NOMO-1 treated with dmso at 0.1 percent for 144 hours (cell line): Measurements from ENCODE around the gene PAX2.

ENCODE experiments used
- DNase-seq: peaks from one replicate; lab custom pipeline; 2025; ENCODE audit not compliant: unreplicated experiment; lab: John Stamatoyannopoulos, UW

PAX2 gene

DNA sequence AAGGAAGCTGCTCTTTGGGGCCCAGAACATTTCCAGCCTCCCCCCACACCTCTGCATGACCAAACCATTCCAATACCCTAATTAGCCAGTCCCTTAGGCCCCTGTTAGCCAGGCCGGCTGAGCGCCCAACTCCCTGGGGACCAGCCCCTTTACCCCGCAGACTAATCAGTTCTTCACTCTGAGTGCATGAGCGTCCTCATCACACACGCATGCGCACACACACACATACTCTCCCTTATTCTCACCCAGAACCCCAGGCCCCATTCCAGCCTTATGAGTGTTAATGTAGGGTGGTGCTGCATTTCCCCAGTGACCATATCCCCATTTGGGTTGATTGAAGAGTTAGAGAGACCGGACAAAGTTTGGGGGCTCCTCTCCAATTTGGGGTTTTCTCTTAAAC is 90.4 kb downstream of the PAX2 start:
- no peak for DNase-seq

- DNase-seq = no peak
These were observed 91.5 kb downstream of the PAX2 start for GRCh38 chr10:100836891-100837290.

- no peak for DNase-seq
These were observed 91.9 kb downstream of the PAX2 start for GRCh38 chr10:100837300-100837699.

- no peak for DNase-seq
These were observed 93.6 kb downstream of the PAX2 start for GRCh38 chr10:100838986-100839385.

DNA sequence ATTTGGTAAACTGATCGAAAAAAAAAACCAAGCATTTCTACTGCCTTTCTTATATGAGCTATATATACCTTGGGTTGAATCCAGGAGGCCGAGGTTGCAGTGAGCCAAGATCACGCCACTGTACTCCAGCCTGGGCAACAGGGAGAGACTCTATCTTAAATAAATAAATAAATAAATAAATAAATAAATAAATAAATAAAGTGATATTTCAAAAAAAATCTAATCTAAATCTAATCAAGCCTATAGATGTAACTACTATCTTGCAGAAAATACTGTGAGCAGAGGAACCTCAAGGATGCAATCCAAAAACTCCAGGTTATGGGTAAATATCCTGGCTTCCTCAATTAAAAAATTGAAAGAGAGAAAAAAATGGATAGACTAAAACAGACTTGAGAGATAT is 96.1 kb downstream of the PAX2 start:
- DNase-seq = no peak

GRCh38 chr10:100847440-100847839 is 102.1 kb downstream of the PAX2 start:
- no peak for DNase-seq

- DNase-seq = no peak
These were observed 103.4 kb downstream of the PAX2 start for GRCh38 chr10:100848770-100849169.

DNA sequence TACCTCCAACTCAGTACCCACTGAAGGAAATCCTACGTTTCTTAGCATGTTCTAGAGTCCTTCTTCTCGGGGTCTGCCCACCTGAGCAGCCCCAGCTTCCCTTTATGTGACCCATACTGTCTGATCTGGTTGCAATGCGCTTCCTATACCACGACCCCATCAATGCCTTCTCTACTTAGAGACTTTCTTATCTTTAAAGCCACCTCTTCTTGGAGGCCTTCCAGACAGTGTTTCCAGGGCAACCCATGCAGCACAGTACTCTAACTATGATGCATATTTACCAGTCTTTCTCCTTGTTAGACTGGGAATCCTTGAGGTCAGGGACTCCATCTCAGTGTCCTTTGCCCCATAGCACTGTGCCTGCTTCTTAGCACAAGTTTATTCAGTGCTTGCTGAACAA is 112.9 kb downstream of the PAX2 start:
- DNase-seq = no peak

GRCh38 chr10:100858747-100859483 is 113.5 kb downstream of the PAX2 start:
- no peak for DNase-seq

DNA sequence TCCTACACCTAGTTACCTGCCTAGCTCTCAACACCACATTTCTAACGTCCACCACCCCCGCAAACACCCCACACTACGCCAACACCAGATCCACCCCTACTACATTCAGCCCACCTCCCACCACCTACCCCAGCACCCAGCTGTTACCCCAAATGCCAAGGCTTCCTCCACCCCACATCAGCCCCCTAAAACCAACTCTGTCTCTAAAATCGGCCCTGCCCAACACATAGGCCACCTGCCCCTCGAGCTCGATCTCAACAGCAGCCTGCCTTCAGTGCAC is 114.0 kb downstream of the PAX2 start:
- no peak for DNase-seq

DNA sequence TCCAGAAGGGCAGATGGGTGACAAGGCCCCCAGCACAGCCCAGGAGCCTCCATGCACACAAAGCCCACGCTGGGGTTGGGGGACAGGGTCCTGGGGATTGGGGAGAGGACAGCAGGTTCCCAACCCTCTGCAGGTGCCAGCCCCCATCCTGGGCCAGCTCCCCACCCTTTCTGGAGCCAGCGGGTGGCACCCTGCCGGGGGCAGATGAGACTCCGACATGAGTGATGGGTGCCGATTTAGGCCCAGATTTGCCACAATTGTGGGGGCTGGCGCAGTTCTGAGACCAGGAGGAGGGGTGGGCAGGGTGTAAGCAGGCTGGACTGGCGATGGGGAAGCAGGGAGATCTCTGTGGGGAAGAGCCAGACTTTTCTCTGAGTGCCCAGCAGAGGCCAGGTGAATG is 118.1 kb downstream of the PAX2 start:
- DNase-seq = no peak

DNA sequence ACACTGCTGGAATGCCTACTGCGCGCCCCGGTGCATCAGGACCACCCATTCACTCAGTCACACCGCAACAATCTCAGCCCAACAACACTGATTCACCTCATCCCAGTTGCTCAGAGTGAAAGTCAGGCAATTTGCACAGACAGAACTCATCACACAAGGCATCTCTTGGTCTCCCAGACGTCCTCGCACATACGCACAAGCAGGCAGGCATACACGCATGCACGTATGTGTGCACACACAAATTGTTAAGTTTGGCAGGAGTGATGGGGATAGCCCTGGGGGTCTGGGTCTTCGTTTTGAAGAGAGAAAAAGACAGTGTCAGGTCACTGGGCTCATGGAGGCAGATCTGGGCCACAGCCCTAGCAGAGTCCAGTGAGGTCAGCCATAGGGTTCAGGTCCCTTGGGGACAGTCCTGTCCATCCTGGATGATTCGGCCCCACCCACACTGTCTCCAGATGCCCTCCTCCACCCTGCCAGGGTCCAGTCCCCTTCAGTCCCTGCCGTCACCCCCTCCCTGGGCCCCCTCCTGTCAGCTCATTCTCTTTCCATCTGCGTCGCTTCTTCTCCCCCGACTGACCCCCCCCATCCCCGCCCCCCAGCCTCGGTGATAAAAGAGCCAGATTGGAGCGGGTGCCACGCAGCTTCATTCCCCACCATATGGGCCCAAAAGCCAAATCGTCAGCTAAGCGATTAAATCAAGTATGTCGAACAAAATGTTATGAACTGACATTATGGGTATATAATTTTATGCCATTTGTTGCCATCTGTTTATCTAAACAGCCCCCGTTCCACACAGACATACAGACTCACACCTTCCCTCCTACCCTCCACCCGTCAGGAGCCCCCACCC is 118.9 kb downstream of the PAX2 start:
- DNase-seq = no peak

DNA sequence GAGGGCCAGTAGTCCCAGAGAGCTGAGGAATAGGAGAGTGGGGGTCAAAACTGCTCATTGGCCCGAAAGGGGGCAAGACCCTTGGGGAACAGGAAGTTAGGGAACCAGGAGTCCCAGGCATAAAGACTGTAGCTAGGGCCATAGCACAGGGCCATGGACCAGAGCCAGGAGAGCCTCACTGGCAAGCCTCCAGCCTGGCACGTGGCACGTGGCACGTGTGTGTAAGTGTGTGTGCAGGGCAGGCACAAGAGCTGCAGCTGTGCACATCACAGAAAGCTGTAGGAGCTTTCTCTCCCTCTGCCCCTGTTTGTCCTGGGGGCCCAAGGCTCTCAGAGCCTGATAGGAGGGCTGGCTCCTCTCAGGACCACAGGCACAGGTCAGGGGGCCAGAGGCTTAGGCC is 119.6 kb downstream of the PAX2 start:
- DNase-seq = no peak

GRCh38 chr10:100866010-100866409 is 120.6 kb downstream of the PAX2 start:
- DNase-seq = no peak

DNA sequence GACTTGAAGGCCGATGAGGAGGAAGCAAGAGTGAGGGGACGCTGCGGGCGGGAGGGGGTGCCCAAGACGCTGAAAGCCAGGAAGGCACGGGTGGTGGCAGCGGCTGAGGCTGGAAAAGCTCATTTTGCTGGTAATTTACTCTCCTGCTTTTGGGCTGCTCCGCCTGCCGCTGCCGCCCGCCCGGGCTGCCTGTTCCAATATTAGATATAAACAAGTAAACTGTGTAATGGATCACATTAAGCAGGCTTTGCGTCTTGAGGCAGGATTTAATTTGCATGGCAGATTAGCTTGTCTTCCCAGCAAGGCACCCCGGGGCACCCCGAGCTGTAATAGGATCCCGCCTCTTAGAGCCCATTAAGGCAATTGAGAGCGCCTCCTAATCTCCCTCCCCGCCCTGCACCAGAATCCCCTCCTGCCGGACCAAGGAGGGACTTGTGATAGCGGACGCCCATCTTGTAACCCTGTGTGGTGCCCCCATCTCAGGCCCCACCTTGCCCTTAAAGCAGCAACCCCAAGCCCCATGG is 121.3 kb downstream of the PAX2 start:
- DNase-seq = no peak

DNA sequence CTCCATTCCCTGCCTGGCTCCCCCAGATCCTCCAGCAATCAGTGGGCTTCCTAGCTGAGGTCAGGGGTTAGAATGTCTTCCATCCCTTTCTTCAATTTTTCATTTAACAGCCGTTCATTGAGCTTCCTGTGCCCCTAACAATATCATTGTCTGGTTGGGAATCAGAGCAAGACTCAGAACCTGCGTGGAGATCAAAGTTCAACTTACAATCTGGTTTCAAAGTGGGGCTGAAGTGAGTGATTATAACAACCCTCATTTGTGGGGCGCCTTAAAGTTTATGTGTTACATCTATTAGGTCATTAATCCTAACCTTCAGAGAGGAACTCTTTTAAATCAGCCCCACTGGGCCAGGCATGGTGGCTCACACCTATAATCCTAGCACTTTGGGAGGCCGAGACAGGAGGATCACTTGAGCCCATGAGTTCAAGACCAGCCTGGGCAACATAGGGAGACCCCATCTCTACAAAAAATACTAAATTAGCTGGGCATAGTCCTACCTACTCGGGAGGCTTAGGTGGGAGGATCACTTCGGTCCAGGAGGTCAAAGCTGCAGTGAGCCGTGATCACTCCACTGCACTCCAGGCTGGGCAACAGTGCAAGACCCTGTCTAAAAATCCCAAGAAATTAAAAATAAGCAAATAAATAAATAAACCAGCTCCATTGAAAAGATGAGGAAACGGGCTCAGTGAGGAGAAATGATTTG is 122.0 kb downstream of the PAX2 start:
- DNase-seq = no peak

- DNase-seq = no peak
These were observed 123.0 kb downstream of the PAX2 start for GRCh38 chr10:100868382-100868781.

DNA sequence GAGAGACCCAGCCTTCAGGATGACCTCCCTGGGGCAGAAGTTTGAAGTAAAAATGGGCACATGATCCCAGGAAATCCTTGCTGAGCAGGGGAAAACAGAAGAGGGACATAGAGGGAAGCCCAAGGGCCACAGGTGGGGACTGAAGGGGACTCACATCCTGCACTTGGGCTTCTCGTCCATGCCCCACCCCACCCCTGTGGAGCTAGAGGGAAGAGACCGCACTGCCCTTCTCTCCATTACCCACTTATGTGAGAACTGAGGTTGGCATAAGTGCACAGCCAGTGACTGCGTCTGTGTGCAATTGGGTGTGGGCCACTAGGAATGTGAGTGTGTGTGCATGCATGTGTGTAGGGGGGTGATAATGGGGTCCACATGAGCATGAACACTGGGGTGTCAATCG is 124.0 kb downstream of the PAX2 start:
- no peak for DNase-seq

GRCh38 chr10:100872034-100872791 is 126.8 kb downstream of the PAX2 start:
- DNase-seq = peak; percentile 13

DNA sequence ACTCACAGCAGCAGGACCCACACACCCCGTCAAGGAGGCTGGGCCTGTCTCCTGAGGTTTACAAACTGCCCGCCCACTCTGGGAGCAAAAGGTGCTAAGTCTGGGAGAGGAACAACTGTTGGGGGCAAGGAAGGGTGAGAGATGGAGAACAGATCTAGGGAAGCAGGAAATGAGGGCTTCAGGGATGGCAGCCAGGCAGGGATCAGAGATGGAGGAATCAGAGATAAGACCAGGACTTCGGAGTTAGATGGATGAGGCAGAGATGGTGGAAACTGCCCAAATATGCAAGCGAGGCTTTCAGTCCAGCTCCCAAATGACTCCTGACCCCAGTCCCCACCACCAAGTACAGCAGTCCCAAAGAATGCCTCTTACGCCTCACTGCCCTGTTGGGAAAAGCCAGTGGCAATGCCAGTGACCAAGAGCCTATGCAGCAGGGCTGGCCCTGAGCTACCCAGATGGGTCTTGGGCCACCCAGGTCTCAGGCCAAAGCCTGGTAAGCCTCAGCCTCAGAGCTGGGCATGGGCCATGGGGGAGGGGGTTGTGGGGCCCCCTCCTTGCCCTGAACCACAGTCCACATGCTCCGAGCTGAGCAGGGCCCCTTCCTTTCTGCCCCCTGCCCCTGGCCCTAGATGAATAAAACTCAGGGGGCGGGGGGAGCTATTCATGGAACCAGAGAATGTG is 127.9 kb downstream of the PAX2 start:
- no peak for DNase-seq
